Measurements from ENCODE around the gene ARMC7. TPM values are rescaled to one million over a fixed set of nuclear protein-coding genes. Genes with fewer than 3 reads are reported as not detected.

The ARMC7 gene
- total and polyA plus RNA-seq, 10 of the 15 experiments (the other 5 are each of a cell fraction or from before 2014, with no cell fraction given), result 1.5 to 19.8 (median 6.3) TPM

GRCh38 chr17:75108193-75108592, 1.6 kb upstream of the ARMC7 start:
- WGBS (ENCODE audit: insufficient coverage, insufficient replicate concordance, low lambda C conversion rate, missing lambda C conversion rate), result 89% methylated on average over 2 of the region's 2 CpGs
- POLR2A ChIA-PET, result interaction anchor here (1.0 kb wide), 1 partner anchor 19 kb away, joined by 3 read pairs; no protein-coding TSS in a partner anchor
- Histone ChIP-seq H3K36me3 (ENCODE audit: control insufficient read depth in 2 of 2, insufficient read depth in 2 of 2, low read length in 1 of 2) (peaks cover 0 to 3% of the 10 kb centered on the region in 2 experiments; a peak in 1 of 4 replicates), H3K27ac (ENCODE audit: control insufficient read depth, insufficient read depth) (no peak overlapping the region), H3K9ac (ENCODE audit: control insufficient read depth, insufficient read depth, low read length) (no peak overlapping the region), H4K20me1 (ENCODE audit: control insufficient read depth, insufficient read depth) (no peaks in the 10 kb centered on the region), H3K4me2 (ENCODE audit: control insufficient read depth, insufficient read depth) (no peak overlapping the region), H3K9me3 (replicated peaks; ENCODE audit: control insufficient read depth, insufficient read depth, low read length) (no peaks in the 10 kb centered on the region), H3K4me3 (no peak overlapping the region), H2AFZ (ENCODE audit: control insufficient read depth, low read depth, low read length) (no peak overlapping the region), H3K4me1 (ENCODE audit: control insufficient read depth, insufficient read depth, low read length) (peaks cover 15% of the 10 kb centered on the region), H3K79me2 (ENCODE audit: control insufficient read depth, insufficient read depth, low read length) (peaks cover 10% of the 10 kb centered on the region), H3K27me3 (replicated peaks in 1 of 2; ENCODE audit: control insufficient read depth in 2 of 2, insufficient read depth in 2 of 2, low read length in 1 of 2) (no peaks in the 10 kb centered on the region; a peak in 1 of 4 replicates)
- DNase-seq (ENCODE audit: low read depth, low spot score), result no peak
- FAIRE-seq, result no peak
- SMC1A ChIA-PET (ENCODE audit: uncharacterized antibody, unreplicated experiment), result interaction anchor here (0.9 to 1.2 kb wide), 3 partner anchors 22 to 147 kb away, joined by 3 to 4 read pairs (median 3); no protein-coding TSS in a partner anchor
- no peak for ATAC-seq
- RAD21 ChIA-PET (ENCODE audit: unreplicated experiment), result no interaction called here
- intact Hi-C loops (cut with micrococcal nuclease; ENCODE audit: unreplicated experiment) (no loop called here), in situ Hi-C loops (cut with MboI) (no loop called here)
- TF ChIP-seq JUNB (IDR thresholded peaks at IDR 0.05) (no peak), BCL11A (IDR thresholded peaks at IDR 0.05; ENCODE audit: low read depth, low read length) (no peak), TCF3 (IDR thresholded peaks at IDR 0.05; ENCODE audit: borderline replicate concordance, insufficient read depth, low read depth, low read length) (no peak), ZNF687 (IDR thresholded peaks at IDR 0.05) (no peak), STAT3 (IDR thresholded peaks at IDR 0.05; ENCODE audit: low read depth, low read length) (no peak), HSF1 (IDR thresholded peaks at IDR 0.05; ENCODE audit: low read depth, low read length) (no peak), CEBPB (IDR thresholded peaks at IDR 0.05; ENCODE audit: borderline replicate concordance in 1 of 2, low read depth in 2 of 2, low read length in 2 of 2) (no peak), SREBF1 (IDR thresholded peaks at IDR 0.05; ENCODE audit: low read length) (no peak)
- CTCF ChIA-PET, result interaction anchor here (3.8 kb wide), 1 partner anchor 147 kb away, joined by 26 read pairs; no protein-coding TSS in a partner anchor
- BruUV-seq (replicated peaks), result no TSS peak

Measured in GM12878 (cell line).